ENCODE measurements around the gene GLI3. TPM values are rescaled to one million over a fixed set of nuclear protein-coding genes. Genes with fewer than 3 reads are reported as not detected.
A peak's percentile ranks its signal among the peaks of the same experiment; 100 is the strongest.

Gene GLI3
- total RNA-seq, 1 experiment from 2014 or later, result 45.0 TPM

- H3K18ac ChIP-seq (ENCODE audit: insufficient read length, low read depth, low read length), result no peak overlapping the region
- H4K91ac ChIP-seq (ENCODE audit: insufficient read length, low read depth, low read length), result no peak overlapping the region
- H4K8ac ChIP-seq (replicated peaks; ENCODE audit: insufficient read length, low read depth, low read length), result no peak overlapping the region
- no peak overlapping the region for H3K56ac ChIP-seq (ENCODE audit: insufficient read length, low read depth, low read length)
- H3K23ac ChIP-seq (ENCODE audit: insufficient read length, low read depth, low read length), result no peak overlapping the region
- no peaks in the 10 kb centered on the region for H3K23me2 ChIP-seq (ENCODE audit: insufficient read length, low read depth, low read length, poor library complexity, severe bottlenecking)
- H3K27ac ChIP-seq (ENCODE audit: insufficient read length, low read depth, low read length), result no peak overlapping the region
- no peak overlapping the region for H2AK5ac ChIP-seq (ENCODE audit: insufficient read length, low read length)
- H2BK5ac ChIP-seq (ENCODE audit: insufficient read length, low read length), result no peak overlapping the region
- no peak overlapping the region for H3K9ac ChIP-seq (ENCODE audit: extremely low read depth, insufficient read length, low read length)
- H4K20me1 ChIP-seq (ENCODE audit: control insufficient read depth, insufficient read depth, insufficient read length), result no peaks in the 10 kb centered on the region
- no peaks in the 10 kb centered on the region for H3K36me3 Mint-ChIP-seq (ENCODE audit: insufficient read depth in 1 of 3, low read depth in 3 of 3)
- no CpG with 5 or more reads among the region's 3 CpGs for WGBS (ENCODE audit: extremely low coverage, insufficient read length, low lambda C conversion rate)
- H3K4me1 ChIP-seq (ENCODE audit: insufficient read depth, low read length), result peaks cover 5% of the 10 kb centered on the region; the same call in 1 of the 2 replicates
- H3K9me3 Mint-ChIP-seq, result no peaks in the 10 kb centered on the region
- no peak overlapping the region for H2BK120ac ChIP-seq (ENCODE audit: low read depth, low read length, poor library complexity, severe bottlenecking)
- H3K79me2 ChIP-seq (ENCODE audit: insufficient read depth, low read length), result no peaks in the 10 kb centered on the region; the same call in 1 of the 2 replicates
- H2BK15ac ChIP-seq (ENCODE audit: low read depth, low read length), result no peak overlapping the region
- no peak overlapping the region for H3T11ph ChIP-seq (ENCODE audit: low read length)
- no peaks in the 10 kb centered on the region for H3K79me1 ChIP-seq (ENCODE audit: insufficient read depth, low read depth, low read length, poor library complexity, severe bottlenecking)
- no peak overlapping the region for H3K14ac ChIP-seq (ENCODE audit: insufficient read depth, low read length)
- H3K27me3 ChIP-seq (ENCODE audit: insufficient read depth, low read length), result no peaks in the 10 kb centered on the region
- TF ChIP-seq, protein P1, sequence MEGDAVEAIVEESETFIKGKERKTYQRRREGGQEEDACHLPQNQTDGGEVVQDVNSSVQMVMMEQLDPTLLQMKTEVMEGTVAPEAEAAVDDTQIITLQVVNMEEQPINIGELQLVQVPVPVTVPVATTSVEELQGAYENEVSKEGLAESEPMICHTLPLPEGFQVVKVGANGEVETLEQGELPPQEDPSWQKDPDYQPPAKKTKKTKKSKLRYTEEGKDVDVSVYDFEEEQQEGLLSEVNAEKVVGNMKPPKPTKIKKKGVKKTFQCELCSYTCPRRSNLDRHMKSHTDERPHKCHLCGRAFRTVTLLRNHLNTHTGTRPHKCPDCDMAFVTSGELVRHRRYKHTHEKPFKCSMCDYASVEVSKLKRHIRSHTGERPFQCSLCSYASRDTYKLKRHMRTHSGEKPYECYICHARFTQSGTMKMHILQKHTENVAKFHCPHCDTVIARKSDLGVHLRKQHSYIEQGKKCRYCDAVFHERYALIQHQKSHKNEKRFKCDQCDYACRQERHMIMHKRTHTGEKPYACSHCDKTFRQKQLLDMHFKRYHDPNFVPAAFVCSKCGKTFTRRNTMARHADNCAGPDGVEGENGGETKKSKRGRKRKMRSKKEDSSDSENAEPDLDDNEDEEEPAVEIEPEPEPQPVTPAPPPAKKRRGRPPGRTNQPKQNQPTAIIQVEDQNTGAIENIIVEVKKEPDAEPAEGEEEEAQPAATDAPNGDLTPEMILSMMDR (conservative IDR thresholded peaks at IDR 0.05), result peak; percentile 62
- H4K5ac ChIP-seq (ENCODE audit: insufficient read length, low read depth, low read length), result no peak overlapping the region
- peak; percentile 34 for DNase-seq
- H2BK20ac ChIP-seq (ENCODE audit: low read depth, low read length, poor library complexity, severe bottlenecking), result no peak overlapping the region
- peaks cover 4 to 9% of the 10 kb centered on the region in 2 experiments; a peak in 3 of 4 replicates for H3K4me1 Mint-ChIP-seq
- H3K27me3 Mint-ChIP-seq (ENCODE audit: low read depth), result no peaks in the 10 kb centered on the region
- H3K4me2 ChIP-seq (ENCODE audit: insufficient read depth, insufficient read length, low read length), result no peak overlapping the region
- H2BK12ac ChIP-seq (ENCODE audit: insufficient read length, low read depth, low read length), result no peak overlapping the region
- no peak overlapping the region for H3K27ac Mint-ChIP-seq
- no peak overlapping the region for H3K4me3 Mint-ChIP-seq
- no peaks in the 10 kb centered on the region for H3K9me3 ChIP-seq (ENCODE audit: control insufficient read depth, low read depth, low read length)
- no peak overlapping the region for H2AFZ ChIP-seq (ENCODE audit: low read length)
- H3K4ac ChIP-seq (ENCODE audit: low read depth, low read length), result no peak overlapping the region
These were observed 36.0 kb upstream of the GLI3 start for GRCh38 chr7:42272793-42273665.
